ENCODE results near the gene SEMA3E. TPM values are rescaled to one million over a fixed set of nuclear protein-coding genes. Genes with fewer than 3 reads are reported as not detected.
"Not testable (repeated sequence)": the region's sequence is repeated elsewhere in the genome, so short reads cannot be mapped to it uniquely, and the experiment has no call there.

Gene SEMA3E
- total RNA-seq, 2 donors from 2014 or later, result 3.4 to 15.2 TPM

DNA sequence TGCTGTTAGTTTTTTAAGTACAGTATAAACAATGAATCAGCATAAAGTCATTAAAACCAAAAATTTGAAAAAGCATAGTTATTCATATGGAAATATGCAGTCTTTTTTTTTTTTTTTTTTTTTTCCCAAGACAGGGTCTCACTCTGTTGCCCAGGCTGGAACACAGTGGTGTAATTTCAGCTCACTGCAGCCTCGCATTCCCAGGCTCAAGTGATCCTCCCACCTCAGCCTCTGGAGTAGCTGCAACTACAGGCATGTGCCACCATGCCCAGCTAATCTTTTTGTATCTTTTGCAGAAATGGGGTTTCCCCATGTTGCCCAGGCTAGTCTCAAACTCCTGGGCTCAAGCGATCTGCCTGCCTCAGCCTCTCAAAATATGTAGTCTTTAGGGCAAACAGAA, 182.0 kb downstream of the SEMA3E start:
- H3K36me3 ChIP-seq, result no peaks in the 10 kb centered on the region
- no peak for ATAC-seq (ENCODE audit: insufficient number of reproducible peaks, low FRiP score, low read depth)
- DNase-seq (ENCODE audit: low spot score), result no peak
- no peak overlapping the region for H3K4me3 ChIP-seq
- peaks cover 8 to 10% of the 10 kb centered on the region in 2 donors for H3K4me1 ChIP-seq (ENCODE audit: control insufficient read depth in 1 of 2, low read depth in 2 of 2)
- TF ChIP-seq, protein P1, sequence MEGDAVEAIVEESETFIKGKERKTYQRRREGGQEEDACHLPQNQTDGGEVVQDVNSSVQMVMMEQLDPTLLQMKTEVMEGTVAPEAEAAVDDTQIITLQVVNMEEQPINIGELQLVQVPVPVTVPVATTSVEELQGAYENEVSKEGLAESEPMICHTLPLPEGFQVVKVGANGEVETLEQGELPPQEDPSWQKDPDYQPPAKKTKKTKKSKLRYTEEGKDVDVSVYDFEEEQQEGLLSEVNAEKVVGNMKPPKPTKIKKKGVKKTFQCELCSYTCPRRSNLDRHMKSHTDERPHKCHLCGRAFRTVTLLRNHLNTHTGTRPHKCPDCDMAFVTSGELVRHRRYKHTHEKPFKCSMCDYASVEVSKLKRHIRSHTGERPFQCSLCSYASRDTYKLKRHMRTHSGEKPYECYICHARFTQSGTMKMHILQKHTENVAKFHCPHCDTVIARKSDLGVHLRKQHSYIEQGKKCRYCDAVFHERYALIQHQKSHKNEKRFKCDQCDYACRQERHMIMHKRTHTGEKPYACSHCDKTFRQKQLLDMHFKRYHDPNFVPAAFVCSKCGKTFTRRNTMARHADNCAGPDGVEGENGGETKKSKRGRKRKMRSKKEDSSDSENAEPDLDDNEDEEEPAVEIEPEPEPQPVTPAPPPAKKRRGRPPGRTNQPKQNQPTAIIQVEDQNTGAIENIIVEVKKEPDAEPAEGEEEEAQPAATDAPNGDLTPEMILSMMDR (IDR thresholded peaks at IDR 0.05), result no peak
- H3K27me3 ChIP-seq (replicated peaks; ENCODE audit: insufficient read depth), result no peaks in the 10 kb centered on the region
- H3K9me3 ChIP-seq, result no peaks in the 10 kb centered on the region
- H3K27ac ChIP-seq, result no peak overlapping the region

DNA sequence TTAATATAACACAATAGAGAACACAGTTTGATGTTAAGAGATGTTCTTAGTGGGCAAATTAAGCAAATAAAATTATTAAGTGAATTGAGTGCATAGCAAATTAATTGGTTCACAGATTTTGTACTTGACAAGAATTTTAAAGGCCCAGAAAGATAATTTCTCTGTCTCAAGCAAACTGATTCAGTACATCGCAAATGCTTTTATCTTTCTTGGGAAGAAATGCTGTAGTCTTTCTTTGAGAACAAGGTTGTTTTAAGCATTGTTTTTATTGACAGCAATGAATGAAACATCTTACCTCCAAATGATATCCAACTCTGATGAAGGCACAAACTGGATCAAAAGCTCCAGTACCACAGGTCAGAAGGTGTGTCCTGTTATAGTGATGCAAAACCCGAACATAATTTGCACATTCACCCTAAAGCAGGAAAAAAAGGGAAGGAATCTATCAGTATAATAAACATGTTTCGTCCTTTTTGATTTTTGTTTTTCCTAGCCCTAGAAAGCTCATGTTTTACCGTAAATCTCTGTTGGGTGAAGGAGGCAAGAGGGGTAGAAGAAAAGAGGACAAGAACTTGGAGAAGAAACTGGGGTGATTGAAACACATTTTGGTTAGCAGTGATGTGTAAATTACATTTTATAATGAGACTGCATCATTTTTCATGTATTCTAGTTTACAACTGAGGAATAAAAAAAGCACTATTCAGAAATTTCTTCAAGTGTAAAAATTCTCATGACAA, 182.6 kb downstream of the SEMA3E start:
- Histone ChIP-seq H3K27me3 (replicated peaks; ENCODE audit: insufficient read depth) (no peaks in the 10 kb centered on the region), H3K27ac (no peak overlapping the region), H3K4me1 (ENCODE audit: control insufficient read depth in 1 of 2, low read depth in 2 of 2) (peaks cover 8 to 10% of the 10 kb centered on the region in 2 donors), H3K9me3 (no peaks in the 10 kb centered on the region), H3K4me3 (no peak overlapping the region), H3K36me3 (no peaks in the 10 kb centered on the region)
- DNase-seq (ENCODE audit: low spot score) (no peak), ATAC-seq (ENCODE audit: insufficient number of reproducible peaks, low FRiP score, low read depth) (no peak)
- TF ChIP-seq, protein P1 (IDR thresholded peaks at IDR 0.05), result no peak

DNA sequence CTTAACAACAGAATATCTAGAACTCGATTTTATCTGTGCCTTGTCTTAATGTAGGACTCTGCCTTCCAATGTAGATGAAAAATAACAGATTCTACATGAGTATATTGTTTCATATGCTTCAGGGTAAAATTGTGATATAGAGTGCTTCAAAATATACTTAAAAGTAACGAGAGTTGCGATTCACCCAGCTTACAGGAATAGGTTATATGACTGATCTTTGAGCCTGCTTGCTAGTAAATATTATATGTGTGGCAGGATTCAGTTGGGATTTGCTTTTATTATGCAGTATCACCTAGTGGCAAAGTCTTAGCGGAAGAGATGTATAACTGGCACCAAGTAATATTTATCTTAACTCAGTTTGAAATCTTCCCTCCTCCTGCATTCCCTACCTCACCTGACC, 183.3 kb downstream of the SEMA3E start:
- TF ChIP-seq, protein P1 (IDR thresholded peaks at IDR 0.05), result no peak
- no peaks in the 10 kb centered on the region for H3K36me3 ChIP-seq
- DNase-seq (ENCODE audit: low spot score) (no peak), ATAC-seq (ENCODE audit: insufficient number of reproducible peaks, low FRiP score, low read depth) (no peak)
- no peak overlapping the region for H3K27ac ChIP-seq
- H3K9me3 ChIP-seq, result no peaks in the 10 kb centered on the region
- no peak overlapping the region for H3K4me3 ChIP-seq
- H3K27me3 ChIP-seq (replicated peaks; ENCODE audit: insufficient read depth), result no peaks in the 10 kb centered on the region
- peaks cover 8 to 10% of the 10 kb centered on the region in 2 donors for H3K4me1 ChIP-seq (ENCODE audit: control insufficient read depth in 1 of 2, low read depth in 2 of 2)

DNA sequence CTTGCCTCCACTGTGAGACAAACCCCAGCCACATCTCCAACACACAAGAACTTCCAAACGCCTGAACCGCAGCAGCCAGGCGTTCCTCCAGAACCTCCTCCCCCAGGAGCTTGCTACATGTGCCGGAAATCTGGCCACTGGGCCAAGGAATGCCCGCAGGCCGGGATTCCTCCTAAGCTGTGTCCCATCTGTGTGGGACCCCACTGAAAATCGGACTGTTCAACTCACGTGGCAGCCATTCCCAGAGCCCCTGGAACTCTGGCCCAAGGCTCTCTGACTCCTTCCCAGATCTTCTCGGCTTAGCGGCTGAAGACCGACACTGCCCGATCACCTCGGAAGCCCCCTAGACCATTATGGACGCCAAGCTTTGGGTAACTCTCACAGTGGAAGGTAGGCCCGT, 187.1 kb downstream of the SEMA3E start:
- not testable (repeated sequence) for H3K27ac ChIP-seq; H3K36me3 ChIP-seq; H3K27me3 ChIP-seq (replicated peaks; ENCODE audit: insufficient read depth); ATAC-seq (ENCODE audit: insufficient number of reproducible peaks, low FRiP score, low read depth); H3K4me3 ChIP-seq; DNase-seq (ENCODE audit: low spot score); H3K4me1 ChIP-seq (ENCODE audit: control insufficient read depth in 1 of 2, low read depth in 2 of 2); H3K9me3 ChIP-seq

DNA sequence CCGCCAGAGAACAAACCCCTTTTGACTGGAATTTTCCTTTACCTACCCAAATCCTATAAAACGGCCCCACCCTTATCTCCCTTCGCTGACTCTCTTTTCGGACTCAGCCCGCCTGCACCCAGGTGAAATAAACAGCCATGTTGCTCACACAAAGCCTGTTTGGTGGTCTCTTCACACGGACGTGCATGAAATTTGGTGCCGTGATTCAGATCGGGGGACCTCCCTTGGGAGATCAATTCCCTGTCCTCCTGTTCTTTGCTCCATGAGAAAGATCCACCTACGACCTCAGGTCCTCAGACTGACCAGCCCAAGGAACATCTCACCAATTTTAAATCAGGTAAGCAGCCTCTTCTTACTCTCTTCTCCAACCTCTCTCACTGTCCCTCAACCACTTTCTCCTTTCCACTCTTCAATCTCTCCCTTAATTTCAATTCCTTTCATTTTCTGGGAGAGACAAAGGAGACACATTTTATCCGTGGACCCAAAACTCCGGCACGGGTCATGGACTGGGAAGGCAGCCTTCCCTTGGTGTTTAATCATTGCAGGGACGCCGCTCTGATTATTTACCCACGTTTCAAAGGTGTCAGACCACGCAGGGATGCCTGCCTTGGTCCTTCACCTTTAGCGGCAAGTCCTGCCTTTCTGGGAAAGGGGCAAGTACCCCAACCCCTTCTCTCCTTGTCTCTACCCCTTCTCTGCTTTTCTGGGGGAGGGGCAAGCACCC, 188.8 kb downstream of the SEMA3E start:
- H3K9me3 ChIP-seq; H3K27me3 ChIP-seq (replicated peaks; ENCODE audit: insufficient read depth); H3K36me3 ChIP-seq; H3K4me3 ChIP-seq; H3K4me1 ChIP-seq (ENCODE audit: control insufficient read depth in 1 of 2, low read depth in 2 of 2); ATAC-seq (ENCODE audit: insufficient number of reproducible peaks, low FRiP score, low read depth); DNase-seq (ENCODE audit: low spot score); H3K27ac ChIP-seq: not testable (repeated sequence)

DNA sequence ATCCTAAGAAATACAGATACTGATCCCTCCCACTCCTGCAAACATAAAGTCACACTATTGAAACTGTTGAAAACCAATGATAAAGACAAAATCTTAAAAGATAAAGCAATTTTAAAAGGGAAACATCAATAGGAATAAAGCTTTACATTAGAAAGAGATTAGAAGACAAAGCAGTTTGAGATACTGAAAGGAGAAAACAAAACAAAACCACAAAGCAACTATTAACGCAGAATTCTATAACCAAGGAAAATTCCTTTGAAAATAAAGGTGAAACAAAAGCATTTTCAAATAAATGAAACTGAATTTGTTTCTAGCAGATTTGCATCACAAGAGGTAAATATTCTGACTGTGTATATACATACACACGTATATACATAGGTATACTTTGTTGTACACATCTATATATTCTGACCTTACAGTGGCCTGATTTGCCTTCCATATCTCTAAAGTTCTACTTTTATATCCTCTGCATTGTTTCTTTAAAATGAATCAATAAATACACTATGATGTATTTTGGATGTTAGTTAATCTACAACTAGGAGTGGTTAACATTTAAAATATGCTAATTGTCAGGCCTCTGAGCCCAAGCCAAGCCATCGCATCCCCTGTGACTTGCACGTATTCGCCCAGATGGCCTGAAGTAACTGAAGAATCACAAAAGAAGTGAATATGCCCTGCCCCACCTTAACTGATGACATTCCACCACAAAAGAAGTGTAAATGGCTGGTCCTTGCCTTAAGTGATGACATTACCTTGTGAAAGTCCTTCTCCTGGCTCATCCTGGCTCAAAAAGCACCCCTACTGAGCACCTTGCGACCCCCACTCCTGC, 189.6 kb downstream of the SEMA3E start:
- not testable (repeated sequence) for H3K27ac ChIP-seq; H3K27me3 ChIP-seq (replicated peaks; ENCODE audit: insufficient read depth); DNase-seq (ENCODE audit: low spot score); H3K9me3 ChIP-seq; H3K36me3 ChIP-seq; H3K4me1 ChIP-seq (ENCODE audit: control insufficient read depth in 1 of 2, low read depth in 2 of 2); ATAC-seq (ENCODE audit: insufficient number of reproducible peaks, low FRiP score, low read depth); H3K4me3 ChIP-seq

Data from thoracic aorta (tissue), 2 donors.